GM19043 (cell line): ENCODE data around the gene OIP5.
"Not testable (repeated sequence)": the region's sequence is repeated elsewhere in the genome, so short reads cannot be mapped to it uniquely, and the experiment has no call there.

ENCODE experiments used
- ATAC-seq: cut with Tn5 transposase; IDR thresholded peaks from one replicate; pipeline ENCODE4 v1.9.1; 2021; ENCODE audit warnings: low read depth; ENCODE audit not compliant: unreplicated experiment

Gene OIP5

DNA sequence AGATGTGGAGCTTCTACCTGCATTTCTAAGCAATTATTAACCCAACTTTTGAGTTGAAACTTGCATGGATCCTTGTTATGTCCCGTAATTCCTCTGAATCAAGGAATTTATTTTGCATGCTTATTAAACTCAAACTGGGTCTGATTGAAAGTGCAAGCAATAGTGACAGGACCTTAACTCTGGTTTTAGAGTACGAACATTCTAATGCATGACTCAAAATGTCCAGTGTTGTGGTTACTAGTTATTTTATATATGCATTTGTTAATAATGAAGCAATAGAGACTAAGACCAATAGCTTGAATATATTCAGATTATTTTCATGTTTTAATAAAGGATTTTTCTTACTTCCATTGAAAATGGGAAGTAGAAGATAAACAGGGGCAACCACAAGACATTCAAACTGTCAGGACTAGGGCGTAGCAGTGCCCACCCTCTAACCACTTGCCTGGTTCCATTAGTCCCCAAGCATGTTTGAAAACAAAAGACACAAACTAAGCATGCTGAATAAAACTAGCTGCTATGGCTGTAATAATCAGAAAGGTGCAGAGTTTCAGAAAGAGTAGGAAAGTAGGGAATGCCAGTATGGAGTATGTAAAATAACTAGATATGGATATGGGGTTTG, 28.1 kb downstream of the OIP5 start:
- no peak for ATAC-seq

DNA sequence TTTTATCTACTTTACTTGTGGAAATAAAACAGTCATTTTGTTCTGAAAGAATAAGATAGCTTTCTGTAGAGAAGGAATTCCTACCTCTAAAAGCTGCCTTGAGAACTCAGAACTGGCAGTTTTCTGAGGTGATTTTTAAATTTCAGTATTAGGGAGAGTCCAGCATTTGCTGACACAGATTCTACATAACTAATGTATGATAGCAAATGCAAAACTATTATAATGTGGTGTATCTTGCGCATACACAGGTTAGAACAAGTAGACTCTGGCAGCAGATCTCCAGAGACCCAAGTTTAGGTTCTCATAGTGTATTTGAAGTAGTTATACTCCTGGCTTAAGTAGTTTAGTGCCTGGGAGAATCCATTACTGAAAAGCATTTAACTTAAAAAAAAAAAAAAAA, 30.8 kb downstream of the OIP5 start:
- no peak for ATAC-seq

DNA sequence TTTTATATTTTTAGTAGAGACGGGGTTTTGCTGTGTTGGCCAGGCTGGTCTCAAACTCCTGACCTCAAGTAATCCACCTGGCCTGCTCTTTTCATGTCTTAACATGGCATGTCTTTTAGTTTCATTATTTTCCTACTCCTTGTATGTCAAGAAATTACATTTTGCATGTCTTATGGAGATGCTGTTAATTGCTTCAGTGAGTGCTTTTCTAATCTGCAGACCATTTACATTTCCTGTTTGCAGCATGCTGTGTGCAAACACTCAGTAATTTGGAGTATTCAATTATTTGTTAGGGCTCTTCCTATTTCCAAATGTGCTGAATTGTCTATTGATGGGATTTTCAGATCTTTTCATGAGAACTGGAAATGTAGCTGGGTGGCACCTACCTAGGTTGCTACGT, 31.3 kb downstream of the OIP5 start:
- not testable (repeated sequence) for ATAC-seq

DNA sequence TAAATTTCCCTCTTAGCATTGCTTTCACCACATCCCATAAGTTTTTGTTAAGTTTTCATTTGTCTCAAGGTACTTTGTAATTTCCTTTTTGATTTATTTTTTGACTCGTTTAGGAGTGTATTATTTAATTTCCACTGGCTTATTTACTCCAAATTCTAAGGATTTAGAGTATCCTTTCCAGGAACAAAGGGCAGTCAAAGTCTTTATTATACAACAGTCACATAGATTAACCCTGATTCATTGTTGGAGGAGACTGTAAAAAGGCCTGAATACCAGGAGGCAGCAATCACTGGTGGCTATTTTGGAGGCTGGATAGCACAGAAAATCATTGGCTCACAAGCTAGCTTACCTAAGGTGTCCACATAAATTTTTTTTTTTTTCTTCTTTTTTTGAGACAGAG, 39.9 kb downstream of the OIP5 start:
- no peak for ATAC-seq

DNA sequence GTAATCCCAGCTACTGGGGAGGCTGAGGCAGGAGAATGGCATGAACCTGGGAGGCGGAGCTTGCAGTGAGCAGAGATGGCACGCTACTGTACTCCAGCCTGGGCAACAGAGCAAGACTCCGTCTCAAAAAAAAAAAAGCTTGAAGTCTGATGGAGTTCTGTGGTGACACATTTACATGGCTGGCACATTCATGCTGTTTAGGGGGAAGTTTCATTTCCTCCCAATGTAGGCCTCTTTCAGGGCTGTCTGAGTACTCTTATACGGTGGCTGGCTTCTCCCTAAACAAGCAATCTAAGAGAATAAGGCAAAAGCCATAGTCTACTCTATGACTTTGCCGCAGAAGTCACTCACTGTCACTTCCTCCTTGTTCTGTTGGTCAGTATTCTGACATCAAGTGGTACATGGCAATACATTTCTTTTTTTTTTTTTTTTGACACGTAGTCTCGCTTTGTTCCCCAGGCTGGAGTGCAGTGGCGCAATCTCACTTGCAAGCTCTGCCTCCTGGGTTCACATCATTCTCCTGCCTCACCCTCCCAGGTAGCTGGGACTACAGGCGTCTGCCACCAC, 41.2 kb downstream of the OIP5 start:
- ATAC-seq, result peak; percentile 83

DNA sequence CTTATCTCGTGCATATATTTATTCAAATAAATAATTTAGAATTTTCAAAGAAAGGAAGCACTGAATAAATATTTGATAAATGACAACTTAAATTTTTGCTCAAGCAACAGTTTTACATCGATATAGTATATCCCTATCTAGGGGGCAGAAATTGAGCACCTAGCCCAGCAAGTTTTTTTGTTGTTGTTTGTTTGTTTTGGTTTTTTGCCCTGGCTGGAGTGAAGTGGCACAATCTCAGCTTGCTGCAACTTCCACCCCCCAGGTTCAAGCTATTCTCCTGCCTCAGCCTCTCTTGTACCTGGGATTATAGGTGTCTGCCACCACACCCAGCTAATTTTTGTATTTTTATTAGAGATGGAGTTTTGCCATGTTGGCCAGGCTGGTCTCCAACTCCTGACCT, 42.4 kb downstream of the OIP5 start:
- no peak for ATAC-seq

DNA sequence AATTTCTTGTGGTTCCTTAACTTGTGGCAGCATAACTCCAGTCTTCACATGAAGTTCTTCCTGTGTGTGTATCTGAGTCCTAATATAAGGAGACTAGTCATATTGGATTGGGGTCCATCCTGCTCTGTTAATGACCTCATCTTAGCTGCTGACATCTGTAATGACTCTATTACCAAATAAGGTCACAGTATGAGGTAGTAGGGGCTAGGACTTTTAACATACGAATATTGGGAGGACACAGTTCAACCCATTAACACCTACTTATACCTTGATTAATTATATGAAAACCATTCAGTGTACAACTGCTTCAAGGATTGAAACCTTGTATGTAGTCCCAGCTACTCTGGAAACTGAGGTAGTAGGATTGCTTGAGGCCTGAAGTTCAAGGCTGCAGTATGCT, 43.9 kb downstream of the OIP5 start:
- ATAC-seq, result no peak

DNA sequence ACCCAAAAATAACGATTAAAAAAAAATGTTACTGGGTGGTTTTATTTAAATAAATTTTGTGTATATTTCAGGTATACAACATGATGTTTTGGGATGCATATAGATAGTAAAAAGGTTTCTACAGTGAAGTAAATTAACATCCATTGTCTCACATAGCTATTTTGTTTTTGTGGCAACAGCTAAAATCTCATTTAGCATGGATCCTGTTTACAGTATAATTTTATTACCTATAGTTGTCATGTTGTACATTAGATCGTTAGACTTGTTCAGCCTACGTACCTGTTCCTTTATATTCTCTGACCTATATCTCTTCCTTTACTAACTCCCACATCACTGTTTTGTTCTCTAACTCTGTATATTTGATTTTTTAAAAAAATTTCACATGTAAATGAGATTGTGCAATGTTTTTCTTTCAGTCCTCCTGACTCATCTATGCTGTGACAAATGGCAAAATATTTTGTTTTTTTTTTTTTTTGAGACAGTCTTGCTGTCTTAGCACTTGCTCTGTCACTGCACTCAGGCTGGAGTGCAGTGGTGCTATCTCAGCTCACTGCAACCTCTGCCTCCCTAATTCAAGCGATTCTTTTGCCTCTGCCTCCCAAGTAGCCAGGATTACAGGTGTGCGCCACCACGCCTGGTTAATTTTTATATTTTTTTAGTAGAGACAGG, 45.6 kb downstream of the OIP5 start:
- ATAC-seq, result no peak

DNA sequence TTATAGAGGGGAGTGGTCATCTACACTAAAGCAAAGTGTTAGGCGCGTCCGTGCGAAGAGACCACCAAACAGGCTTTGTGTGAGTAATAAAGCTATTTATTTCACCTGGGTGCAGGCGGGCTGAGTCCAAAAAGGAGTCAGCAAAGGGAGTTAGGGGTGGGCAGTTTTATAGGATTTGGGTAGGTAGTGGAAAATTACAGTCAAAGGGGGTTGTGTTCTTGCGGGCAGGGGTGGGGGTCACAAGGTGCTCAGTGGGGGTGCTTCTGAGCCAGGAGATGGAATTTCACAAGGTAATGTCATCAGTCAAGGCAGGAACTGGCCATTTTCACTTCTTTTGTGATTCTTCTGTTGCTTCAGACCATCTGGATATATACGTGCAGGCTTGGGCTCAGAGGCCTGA, 47.1 kb downstream of the OIP5 start:
- no peak for ATAC-seq

DNA sequence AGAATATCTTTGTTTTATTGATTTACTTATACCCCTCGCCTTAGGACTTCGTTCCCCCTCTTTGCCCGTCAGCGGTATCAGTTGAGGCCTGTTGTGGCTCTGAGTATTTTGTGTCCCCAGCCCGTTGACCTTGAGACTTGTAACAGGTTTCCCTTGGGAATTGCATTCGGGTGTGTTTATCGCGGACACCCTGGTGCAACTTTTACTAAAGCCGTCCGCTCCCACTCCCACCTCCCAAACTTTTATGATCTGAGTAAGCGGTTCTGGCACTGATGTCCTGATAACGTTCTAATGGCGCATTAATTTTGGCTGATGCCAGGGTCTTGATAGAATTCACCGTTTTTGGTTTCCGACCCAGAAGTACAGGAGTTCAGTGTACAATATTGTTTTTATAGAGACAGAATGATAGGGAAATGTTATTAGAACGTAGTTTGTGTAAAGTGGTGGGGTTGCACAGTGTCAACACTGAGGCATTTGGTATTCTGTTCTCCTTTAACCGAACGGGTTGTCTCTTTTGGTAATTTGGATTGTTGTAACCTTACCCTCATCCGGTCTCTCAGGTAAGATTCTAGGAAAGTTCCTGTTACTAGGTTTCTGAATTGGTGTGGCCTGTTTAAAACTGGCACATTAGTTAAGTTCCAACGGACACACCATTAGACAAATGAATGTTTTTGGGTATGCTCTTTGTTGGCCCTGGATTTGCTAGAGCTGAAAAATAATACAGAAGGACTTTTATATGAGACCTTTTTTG, 47.8 kb downstream of the OIP5 start:
- ATAC-seq, result no peak

DNA sequence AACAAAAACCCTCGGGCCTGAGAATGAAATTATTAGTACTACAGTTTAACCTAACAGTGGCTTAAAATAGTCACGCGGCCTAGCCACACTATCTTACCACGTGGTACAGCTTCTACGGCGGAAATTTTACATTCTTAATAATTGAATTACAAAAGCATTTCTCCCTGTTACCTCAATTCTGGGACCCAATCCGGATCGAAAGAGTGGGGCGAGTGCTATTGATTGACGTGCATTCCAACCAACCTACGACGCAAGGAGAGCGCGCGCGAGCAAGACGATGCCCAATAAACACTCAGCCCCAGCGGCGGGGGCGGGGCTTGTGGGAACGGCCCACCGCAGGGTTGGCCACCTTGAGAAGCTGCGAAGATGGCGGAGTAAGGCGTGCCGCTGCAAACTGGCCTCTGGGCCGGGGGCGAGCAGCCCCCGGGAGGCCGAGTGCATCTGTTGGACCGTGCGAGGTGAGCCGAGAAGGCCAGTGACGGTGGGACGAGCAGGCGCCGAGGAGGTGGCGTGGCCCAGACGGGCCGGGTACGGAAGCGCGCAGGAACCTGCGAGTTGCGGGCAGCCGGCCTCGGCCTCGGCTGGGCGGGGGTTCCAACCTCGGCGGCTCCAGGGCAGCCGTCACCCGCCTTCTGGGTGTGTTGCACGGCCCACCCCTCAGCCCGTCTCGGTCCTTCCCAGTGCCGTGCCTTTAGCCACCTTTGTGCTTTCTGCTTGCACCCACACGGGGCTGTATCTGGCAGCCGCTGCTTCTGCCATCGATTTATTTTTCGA, 48.6 kb downstream of the OIP5 start:
- ATAC-seq, result peak; percentile 90

DNA sequence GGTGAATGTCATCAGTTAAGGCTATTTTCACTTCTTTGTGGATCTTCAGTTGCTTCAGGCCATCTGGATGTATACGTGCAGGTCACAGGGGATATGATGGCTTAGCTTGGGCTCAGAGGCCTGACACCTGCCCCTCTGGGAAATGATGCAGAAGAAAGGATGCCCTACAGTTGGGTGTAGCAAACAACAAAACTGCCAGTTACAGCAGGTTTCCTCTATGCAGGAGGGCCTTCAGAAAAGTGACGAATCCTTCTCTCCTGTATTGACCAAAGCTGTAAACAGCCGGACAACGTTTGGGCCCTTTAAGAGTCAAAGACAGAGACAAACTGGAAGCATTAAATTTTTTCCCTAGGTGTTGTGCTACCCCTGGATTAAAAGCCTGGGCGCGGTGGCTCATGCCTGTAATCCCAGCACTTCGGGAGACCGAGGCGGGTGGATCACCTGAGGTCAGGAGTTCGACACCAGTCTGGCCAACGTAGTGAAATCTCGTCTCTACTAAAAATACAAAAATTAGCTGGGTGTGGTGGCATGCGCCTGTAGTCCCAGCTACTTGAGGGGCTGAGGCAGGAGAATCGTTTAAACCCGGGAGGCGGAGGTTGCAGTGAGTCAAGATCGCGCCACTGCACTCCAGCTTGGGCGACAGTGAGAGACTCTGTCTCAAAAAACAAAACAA, 49.3 kb downstream of the OIP5 start:
- ATAC-seq, result not testable (repeated sequence)

DNA sequence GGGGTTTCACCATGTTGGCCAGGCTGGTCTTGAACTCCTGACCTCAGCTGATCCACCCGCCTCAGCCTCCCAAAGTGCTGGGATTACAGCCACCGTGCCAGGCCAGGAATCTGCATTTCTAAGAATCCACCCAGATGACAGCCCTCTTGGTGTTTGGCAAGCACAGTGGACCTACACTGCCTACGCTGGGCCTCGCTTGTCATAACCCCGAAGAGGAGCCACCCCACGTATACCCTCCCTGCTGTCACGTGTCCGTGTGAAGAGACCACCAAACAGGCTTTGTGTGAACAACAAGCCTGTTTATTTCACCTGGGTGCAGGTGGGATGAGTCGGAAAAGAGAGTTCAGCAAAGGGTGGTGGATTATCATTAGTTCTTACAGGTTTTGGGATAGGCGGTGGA, 50.0 kb downstream of the OIP5 start:
- ATAC-seq, result not testable (repeated sequence)

DNA sequence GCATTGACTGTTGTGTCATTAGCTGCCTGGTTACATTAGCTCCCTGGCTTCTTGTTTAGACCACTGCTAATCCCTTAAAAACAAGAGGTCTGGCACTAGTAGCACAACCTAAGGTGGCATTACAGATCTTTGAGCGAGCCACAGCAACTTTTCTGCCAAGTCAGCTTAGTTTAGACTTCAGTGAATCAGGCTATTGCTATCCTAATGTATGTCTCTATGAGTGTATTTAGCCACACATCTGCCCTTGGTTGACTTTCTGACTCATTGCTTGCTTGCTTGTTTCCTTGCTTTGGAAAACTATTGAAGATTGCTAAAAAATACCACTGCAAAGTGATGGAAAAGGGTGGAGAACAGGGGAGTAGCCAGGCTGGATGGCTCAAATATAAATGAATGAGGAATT, 51.2 kb downstream of the OIP5 start:
- no peak for ATAC-seq

DNA sequence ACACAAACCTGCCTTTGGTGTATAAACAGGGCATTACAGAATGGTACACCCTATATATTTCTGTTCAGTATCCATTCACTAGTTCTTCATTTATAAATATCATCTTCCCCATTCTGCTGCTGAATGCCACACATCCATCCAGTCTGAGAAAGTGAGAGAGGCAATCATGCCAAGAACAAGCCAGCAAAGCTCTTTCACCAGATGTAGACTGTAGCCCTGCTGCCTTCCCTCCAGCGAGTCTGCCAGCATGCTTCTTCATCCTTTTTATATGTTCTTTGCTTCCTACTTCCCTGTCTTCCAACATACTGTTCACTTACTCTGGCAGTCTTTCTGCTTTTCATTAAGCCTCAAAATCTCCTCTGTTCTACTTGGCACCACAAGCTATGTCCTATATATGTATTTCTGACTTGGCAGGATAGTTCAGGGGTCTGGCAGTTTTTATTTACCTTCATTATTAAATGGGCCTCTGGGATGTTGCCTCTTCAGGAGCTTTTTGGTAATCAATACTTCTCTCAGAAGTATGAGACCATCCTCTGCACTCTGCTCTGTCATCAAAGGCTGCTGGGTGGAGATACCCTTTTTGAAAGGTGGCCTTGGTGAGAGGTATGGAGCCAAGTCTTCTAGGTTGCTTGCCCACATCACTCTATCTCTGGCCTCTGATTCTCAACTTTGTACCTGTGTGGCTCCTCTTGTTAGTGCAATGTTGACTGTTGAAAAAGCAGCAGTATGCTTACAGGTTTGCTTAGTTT, 52.7 kb downstream of the OIP5 start:
- ATAC-seq, result no peak

DNA sequence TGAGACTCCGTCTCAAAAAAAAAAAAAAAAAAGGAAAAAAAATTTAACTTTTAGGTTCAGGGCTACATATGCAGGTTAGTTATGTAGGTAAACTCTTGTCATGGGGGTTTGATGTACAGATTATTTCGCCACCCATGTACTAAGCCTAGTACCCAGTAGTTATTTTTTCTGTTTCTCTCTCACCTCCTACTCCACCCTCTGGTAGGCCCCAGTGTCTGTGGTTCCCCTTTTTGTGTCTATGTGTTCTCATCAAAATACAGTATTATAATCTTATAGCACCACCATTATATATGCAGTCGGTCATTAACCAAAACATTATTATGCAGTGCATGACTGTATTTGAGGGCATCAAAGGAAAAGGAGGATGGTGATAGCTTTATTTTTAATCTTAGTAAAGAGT, 54.1 kb downstream of the OIP5 start:
- ATAC-seq, result no peak

DNA sequence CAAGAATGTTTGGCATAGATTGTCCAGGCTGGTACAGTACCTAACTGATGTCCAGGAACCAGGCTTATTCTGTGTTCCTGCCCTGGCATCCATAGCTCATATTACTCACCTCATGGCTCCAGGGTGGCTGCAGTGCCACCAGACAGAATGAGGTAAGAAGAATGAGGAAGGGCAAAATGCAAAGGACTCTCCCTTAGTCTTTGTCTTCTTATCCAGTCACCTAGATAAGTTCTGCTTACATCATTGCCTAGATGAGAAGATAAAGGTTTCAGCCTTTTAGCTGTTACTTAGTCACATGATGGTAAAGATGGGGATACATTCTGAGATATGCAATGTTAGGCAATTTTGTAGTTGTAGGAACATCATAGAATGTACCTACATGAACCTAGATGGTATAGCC, 55.6 kb downstream of the OIP5 start:
- no peak for ATAC-seq

DNA sequence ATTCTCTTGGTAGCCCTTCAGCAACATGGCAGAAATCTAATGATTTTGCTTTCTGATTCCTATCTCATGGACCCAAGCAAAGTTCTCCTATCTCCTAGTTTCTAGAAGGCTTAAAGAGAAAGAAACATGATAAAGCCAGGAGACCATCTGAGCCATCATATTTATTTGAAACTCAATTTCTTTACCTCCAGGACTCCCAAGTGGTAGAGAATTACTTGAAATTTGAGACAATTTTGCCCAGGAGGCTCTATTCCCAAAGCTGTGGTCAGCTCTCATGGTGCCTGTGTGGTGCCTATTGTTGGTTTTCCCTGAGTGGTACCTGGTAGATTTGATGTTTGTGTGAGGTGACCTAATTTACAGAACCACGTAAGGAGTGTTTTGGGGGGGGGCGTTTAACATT, 62.5 kb downstream of the OIP5 start:
- no peak for ATAC-seq

DNA sequence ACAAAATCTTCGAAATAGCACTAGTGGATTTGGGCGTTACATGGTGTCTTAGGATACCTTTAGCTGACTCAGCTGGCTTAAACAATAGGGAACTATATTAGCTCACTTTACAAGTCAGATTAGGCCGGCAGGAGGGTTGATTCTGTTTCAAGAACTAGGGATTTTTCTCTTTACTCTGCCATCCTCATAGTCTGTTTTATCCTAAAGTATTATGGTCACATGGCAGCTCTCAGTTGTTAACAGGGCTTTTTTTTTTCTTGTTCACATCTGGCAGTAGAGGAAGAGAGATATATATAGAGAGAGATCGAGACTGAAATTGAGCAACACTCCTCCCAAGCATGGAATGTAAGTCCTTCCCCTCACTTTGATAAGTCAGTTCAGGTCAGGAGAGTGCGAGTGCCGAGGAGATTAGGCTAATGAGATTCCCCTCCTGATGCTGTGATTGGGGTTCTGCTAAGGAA, 68.5 kb downstream of the OIP5 start:
- ATAC-seq, result no peak

DNA sequence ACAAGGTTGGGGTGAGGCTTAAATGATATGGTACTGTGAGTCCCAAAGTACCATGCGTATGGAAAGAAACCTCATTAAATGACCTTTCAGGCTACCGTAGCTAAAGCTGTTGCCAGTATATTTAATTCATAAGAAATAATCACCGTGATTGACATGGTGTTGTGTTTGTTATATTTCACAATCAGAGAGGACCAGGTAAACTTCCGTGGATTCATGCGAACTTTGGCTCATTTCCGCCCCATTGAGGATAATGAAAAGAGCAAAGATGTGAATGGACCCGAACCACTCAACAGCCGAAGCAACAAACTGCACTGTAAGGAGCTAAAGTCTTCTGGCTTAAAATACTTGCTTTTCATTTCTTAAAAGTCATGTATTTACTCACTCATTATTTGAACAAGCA, 69.8 kb downstream of the OIP5 start:
- no peak for ATAC-seq
